NOMO-1 treated with dmso at 0.1 percent for 144 hours (cell line): ENCODE results near the gene ADAMTS4.

Experiments
- DNase-seq: peaks from one replicate; lab custom pipeline; 2025; ENCODE audit not compliant: unreplicated experiment; lab: John Stamatoyannopoulos, UW

Gene ADAMTS4

GRCh38 chr1:161220002-161220401, 21.1 kb upstream of the ADAMTS4 start:
- DNase-seq: no peak

- no peak for DNase-seq
Measured at GRCh38 chr1:161219078-161219892, 20.4 kb upstream of the ADAMTS4 start.

GRCh38 chr1:161218301-161219077, 19.6 kb upstream of the ADAMTS4 start:
- no peak for DNase-seq

- no peak for DNase-seq
Measured at GRCh38 chr1:161217831-161218230, 19.0 kb upstream of the ADAMTS4 start.

- DNase-seq: peak; percentile 84
Measured at GRCh38 chr1:161216945-161217712, 18.3 kb upstream of the ADAMTS4 start.

- DNase-seq: peak; percentile 65
Measured at GRCh38 chr1:161215076-161215475, 16.2 kb upstream of the ADAMTS4 start, which contains the start of gene FCER1G. TSS of gene FCER1G (plus strand) at chr1:161215295. CDS start at chr1:161215322, 27 bp downstream.

GRCh38 chr1:161214369-161214768, 15.5 kb upstream of the ADAMTS4 start:
- peak; percentile 59 for DNase-seq

GRCh38 chr1:161209790-161210409, 11.0 kb upstream of the ADAMTS4 start:
- DNase-seq: peak; percentile 48

GRCh38 chr1:161207173-161207572, 8.3 kb upstream of the ADAMTS4 start:
- no peak for DNase-seq

GRCh38 chr1:161206411-161207140, 7.7 kb upstream of the ADAMTS4 start:
- no peak for DNase-seq

- DNase-seq: peak; percentile 94
Measured at GRCh38 chr1:161201836-161202712, 3.2 kb upstream of the ADAMTS4 start, which contains the start of gene NDUFS2. TSS of gene NDUFS2 (plus strand) at chr1:161202367. CDS start at chr1:161202386, 19 bp downstream.

- no peak for DNase-seq
Measured at GRCh38 chr1:161200992-161201835, 2.4 kb upstream of the ADAMTS4 start.

- DNase-seq: no peak
Measured at GRCh38 chr1:161200421-161200991, 1.7 kb upstream of the ADAMTS4 start.

- DNase-seq: no peak
Measured at GRCh38 chr1:161199506-161200139, 769 bp upstream of the ADAMTS4 start.

- DNase-seq: no peak
Measured at GRCh38 chr1:161198194-161198896, 509 bp downstream of the ADAMTS4 start.

- DNase-seq: no peak
Measured at GRCh38 chr1:161197560-161198193, 1.2 kb downstream of the ADAMTS4 start.
